Astrocyte of the hippocampus (primary cell): ENCODE results near the gene USP34.
A peak's percentile ranks its signal among the peaks of the same experiment; 100 is the strongest.
"Not testable (repeated sequence)": the region's sequence is repeated elsewhere in the genome, so short reads cannot be mapped to it uniquely, and the experiment has no call there.

Experiments
- DNase-seq: peaks from one replicate; pipeline ENCODE4 v3.0.0; 2011; ENCODE audit warnings: low read depth, low spot score

Gene USP34

GRCh38 chr2:61426267-61426897, 44.5 kb downstream of the USP34 start:
- peak; percentile 33 for DNase-seq

DNA sequence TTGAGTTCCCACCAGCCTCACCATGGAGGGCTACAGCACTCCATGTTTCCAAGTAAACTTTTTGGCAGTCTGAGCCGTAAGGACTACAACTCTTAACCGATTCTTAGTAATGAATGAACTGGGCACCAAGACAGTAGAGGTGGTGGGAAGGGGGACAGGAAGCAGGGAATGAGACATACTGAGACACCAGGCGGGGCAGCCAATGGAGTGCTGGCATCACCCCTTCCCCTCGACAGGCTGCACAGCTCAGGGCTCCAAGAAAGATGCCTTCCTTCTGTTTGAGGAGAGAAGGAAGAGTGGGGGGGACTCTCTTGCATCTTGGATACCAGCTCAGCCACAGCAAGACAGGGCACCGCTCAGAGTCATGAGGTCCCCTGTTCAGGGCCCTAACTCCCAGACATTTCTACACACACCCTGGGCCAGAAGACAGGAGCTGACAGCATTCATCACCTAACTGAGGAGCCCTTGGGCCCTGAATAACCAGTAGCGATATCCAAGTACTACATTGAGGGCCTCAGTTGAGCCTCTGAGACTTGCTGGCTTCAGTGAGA, 45.2 kb downstream of the USP34 start:
- DNase-seq = no peak

DNA sequence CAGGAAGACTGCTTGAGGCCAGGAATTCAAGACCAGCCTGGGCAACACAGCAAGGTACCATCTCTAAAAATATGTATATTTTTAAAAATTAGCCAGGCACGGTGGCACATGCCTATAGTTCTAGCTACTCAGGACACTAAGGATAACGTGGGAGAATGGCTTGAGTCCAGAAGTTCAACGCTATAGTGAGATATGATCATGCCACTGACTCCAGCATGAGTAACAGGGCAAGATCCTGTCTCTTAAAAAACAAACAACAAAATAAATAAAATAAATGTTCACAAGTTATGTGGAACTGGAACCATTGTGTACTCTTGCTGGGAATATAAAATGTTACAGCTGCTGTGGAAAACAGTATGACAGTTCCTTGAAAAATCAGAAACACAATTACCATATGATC, 47.2 kb downstream of the USP34 start:
- DNase-seq = no peak

- no peak for DNase-seq
Measured at GRCh38 chr2:61421611-61422010, 49.3 kb downstream of the USP34 start.

DNA sequence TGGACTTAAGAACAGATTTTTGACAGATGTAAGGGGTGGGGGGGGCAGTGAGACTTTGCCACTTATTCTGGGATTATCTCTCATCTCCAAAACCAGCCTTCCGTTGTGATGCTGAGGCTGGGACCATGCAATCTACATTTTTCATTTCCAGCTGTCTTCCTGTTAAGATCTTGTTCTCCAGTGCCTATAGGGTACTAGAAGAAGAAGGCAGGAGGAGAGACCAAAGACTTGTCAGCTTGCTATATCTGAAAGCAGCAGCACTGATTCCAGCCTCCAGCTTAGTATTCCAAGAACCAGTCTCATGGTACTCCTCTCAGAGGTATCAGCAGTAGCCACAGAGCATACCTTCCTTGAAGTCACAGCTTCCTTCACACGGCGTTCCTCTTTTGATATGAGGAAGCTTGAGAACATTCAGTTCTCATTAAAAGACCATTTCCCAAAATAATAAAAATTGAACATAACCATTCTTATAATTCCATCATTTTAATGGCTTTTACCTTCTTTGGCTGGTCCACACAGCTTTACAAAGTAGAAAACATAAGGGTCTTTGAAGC, 49.8 kb downstream of the USP34 start:
- no peak for DNase-seq

DNA sequence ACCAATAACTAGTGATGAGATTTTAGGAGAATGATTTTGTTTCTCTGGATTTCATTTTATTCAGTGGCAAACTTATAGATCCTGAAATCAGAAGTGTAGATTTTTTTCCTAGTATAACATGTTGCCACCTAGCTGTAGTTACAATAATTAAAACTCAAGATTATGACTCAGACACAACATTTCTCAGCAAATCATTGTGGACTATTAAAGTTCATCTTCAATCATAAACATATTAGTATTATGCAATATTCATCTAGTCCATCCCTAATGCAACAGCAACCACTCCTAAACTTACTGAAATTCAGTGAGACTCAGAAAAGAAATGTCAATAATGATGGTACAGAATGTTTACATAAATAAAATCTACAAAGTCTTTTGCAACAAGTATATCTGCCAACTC, 51.3 kb downstream of the USP34 start:
- DNase-seq = no peak

- peak; percentile 54 for DNase-seq
Measured at GRCh38 chr2:61419129-61419528, 51.8 kb downstream of the USP34 start.

DNA sequence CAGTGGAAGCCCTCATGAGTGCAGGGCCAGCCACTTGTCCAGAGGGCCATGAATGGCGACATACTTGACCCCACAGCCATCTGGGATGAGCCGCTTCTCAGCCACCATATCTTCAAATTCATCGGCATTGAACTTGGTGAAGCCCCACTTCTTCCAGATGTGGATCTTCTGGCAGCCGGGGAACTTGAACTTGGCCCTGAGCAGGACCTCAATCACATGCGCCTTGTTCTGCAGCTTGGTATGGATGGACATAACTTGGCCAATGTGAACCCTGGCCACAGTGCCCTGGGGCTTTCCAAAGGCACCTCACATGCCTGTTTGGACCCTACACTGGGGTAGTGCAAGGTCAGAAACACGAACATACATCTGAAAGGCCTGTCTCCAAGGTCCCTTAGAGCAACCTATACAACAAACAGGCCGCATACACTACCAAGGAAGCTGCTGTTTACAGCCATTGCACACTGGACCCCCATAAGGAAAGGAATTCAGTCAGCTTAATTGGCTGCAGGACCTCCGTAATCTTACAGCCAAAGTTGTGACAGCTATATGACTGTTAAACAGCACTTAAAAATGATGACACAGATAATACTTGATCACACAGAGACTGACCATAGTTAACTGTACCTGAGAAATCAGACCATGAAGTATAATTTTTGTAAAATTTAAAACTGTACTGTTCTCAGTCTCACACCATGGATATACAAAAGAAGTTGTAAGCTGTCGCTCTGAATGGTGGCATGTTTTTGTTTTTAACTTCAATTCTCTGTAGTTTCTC, 53.8 kb downstream of the USP34 start:
- DNase-seq = no peak

DNA sequence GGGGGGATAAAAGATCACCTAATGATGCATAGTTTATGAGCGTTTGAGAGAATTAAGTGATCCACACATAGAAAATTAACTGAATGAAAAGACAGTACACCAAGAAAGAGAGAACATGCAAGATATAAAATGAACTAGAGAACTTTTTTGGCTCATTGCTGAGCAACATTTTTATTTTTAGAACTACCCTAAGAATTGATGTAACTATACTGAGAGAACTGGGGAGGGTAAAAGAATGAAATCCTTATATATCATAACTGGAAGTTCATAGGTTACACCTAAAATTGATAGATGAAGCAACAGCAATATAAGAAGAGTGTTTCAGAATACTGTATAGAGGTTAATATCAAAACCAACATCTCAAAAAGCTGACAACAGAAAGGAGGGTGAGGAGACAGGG, 55.6 kb downstream of the USP34 start:
- no peak for DNase-seq

DNA sequence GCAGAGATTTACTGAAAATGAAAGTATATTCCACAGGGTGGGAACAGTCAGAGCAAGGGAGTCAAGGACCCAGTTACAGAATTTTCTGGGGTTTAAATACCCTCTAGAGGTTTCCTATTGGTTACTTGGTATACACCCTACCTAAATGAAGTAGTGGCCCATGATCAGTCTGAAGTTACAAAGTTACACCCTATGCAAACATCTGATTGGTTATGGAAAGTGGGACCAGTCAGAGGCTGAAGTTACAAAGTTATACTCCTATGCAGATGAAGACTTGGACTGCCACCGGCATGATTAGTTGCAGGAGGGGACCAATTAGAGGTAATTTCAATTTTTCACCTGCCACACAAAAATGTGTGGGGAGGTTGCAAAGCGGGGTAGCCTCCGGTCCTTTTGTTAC, 56.2 kb downstream of the USP34 start:
- DNase-seq = no peak

GRCh38 chr2:61411109-61411508, 59.8 kb downstream of the USP34 start:
- no peak for DNase-seq

GRCh38 chr2:61410185-61410584, 60.7 kb downstream of the USP34 start:
- no peak for DNase-seq

DNA sequence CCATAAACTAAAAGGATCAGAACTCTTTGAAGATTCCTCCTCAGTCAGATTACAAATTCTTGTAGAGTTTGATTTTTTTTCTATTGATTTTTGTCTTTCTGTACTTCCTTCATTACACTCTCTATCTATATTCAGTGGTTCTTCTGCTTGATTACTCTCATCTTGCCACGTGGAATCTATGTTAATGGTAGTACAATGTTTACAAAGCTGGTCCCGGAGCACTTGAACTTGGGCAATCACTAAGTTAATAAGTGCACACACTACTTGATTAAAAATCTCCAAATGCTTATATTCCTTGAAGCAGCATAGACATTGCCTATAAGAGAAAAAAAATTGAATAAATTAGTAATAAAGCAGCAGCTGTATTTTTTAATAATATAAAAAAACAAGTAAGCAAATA, 65.1 kb downstream of the USP34 start:
- no peak for DNase-seq

DNA sequence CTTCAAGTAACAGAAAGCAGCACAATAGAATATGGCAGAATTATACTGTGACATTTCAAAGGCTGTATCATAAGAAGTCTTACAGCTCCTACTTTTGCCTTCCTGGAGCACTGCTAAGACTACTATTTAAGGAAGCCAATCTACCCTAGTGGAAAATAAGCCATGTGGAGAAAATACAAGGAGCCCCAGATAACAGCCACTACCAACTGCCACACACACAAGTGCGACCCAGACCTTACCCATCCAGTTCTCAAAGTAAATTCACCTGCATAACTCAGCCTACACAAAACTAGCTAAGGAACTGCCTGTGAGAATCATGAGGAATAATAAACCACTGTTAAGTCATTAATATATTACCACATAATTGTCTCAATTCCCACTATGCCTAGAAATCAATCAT, 66.4 kb downstream of the USP34 start:
- no peak for DNase-seq

GRCh38 chr2:61398413-61398812, 72.5 kb downstream of the USP34 start:
- DNase-seq = no peak

DNA sequence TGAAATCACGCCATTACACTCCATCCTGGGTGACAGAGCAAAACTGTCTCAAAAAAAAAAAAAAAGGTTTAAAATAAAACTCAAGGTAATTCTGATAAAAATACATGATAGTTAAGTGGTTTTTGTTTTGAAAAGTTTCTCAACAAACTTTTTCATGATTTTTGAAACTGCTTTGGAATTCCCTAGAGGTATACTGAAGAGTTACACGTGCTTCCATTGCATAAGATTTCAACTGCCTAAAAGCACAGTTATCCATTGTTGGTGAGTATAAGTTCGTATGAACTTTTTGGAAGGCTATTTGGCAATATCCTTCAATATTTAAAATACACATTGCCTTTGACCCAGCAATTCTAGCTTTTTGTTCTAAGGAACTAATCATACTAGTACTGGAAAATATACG, 74.9 kb downstream of the USP34 start:
- DNase-seq = no peak

DNA sequence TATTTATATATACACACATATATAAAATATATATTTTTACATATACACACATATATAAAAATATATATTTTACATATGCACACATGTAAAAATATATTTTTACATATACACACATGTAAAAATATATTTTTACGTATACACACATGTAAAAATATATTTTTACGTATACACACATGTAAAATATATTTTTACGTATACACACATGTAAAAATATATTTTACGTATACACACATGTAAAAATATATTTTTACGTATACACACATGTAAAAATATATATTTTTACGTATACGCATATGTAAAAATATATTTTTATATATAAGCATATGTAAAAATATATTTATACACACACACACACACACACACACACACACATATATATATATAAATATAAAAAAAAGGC, 83.3 kb downstream of the USP34 start:
- DNase-seq = not testable (repeated sequence)

DNA sequence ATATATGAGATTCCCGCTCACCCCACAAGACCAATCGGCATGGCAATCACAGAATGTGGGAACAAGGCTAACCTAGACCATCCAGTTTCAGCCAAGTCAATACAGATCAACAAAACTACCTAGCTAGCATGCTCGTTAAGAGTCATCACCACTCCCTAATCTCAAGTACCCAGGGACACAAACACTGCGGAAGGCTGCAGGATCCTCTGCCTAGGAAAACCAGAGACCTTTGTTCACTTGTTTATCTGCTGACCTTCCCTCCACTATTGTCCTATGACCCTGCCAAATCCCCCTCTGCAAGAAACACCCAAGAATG, 90.0 kb downstream of the USP34 start:
- not testable (repeated sequence) for DNase-seq

GRCh38 chr2:61380056-61380881, 90.6 kb downstream of the USP34 start:
- DNase-seq = no peak

DNA sequence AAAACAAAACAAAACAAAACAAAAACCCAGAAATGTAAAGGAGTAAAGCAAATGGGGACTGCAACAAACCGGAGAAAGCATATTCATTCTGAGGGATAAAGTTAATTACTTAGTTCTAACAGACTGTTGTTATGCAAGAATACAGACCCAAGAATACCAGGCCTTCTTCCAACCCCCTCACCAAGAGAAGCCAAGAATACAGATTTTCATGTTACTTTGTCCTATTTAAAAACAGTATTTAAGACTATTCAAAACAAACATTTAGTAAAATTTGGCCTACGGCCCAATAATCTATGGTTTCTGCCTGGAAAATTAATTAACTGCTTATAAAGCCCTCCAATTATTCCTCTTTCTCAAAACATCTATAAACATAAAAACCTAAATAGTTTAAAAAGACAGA, 91.4 kb downstream of the USP34 start:
- no peak for DNase-seq

GRCh38 chr2:61378281-61378680, 92.6 kb downstream of the USP34 start:
- no peak for DNase-seq

DNA sequence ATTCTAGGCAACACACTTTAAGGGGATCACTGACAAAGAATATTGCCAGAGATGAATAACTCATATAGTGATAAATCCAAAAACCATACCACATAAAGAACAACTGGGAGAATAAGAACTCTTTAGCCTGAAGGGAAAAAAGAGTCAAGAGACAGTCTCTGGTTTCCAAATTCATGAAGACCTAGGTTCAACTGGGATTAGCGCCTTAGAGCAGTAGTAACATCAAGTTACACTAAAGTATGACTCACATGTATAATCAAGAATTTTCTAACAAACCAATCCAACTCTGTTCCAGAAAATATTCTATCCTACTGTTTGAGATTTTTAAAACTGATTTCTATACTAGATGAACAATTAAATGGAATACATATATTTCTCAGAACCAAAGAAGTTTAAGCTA, 93.8 kb downstream of the USP34 start:
- DNase-seq = no peak
